ENCODE data around the gene MTCL3.
A peak's percentile ranks its signal among the peaks of the same experiment; 100 is the strongest.

Gene MTCL3

DNA sequence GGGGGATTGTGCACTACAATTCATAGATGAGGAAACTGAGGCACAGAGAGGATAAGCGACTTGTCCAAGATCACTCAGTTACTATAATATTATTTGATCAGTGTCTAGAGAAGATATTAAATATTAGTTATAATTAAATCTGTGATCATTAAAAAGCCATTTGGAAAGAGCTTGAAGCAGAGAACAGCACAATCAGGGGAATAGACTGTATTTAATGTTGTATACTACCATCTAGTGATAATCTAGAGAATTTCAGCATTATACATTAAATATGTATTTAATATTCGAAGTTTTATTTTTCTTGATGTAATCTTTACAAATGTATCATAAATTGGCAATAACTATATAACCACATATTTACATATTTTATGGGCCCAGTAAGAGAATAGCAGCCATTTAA is 20.1 kb upstream of the MTCL3 start:
- Histone ChIP-seq H3K27ac (no peak overlapping the region), H3K27me3 (peaks cover 0 to 4% (median 0%) of the 10 kb centered on the region in 4 donors), H3K4me3 (no peak overlapping the region), H3K36me3 (no peaks in the 10 kb centered on the region), H3K9me3 (no peaks in the 10 kb centered on the region), H3K4me1 (no peaks in the 10 kb centered on the region)
- DNase-seq = no peak
- intact Hi-C loops (cut with DNase I) = loop anchor here (5.0 to 10.0 kb wide), 2 partner anchors 72 to 234 kb away; no protein-coding TSS in a partner anchor
- no peak for TF ChIP-seq POLR2A (IDR thresholded peaks at IDR 0.05)
- TF ChIP-seq, protein P1, sequence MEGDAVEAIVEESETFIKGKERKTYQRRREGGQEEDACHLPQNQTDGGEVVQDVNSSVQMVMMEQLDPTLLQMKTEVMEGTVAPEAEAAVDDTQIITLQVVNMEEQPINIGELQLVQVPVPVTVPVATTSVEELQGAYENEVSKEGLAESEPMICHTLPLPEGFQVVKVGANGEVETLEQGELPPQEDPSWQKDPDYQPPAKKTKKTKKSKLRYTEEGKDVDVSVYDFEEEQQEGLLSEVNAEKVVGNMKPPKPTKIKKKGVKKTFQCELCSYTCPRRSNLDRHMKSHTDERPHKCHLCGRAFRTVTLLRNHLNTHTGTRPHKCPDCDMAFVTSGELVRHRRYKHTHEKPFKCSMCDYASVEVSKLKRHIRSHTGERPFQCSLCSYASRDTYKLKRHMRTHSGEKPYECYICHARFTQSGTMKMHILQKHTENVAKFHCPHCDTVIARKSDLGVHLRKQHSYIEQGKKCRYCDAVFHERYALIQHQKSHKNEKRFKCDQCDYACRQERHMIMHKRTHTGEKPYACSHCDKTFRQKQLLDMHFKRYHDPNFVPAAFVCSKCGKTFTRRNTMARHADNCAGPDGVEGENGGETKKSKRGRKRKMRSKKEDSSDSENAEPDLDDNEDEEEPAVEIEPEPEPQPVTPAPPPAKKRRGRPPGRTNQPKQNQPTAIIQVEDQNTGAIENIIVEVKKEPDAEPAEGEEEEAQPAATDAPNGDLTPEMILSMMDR (IDR thresholded peaks at IDR 0.05) = peak in 4 of 6 experiments; percentile 25 to 53 (median 40)
- WGBS, 2 donors = 23 to 42% methylated on average over 2 of the region's 2 CpGs

DNA sequence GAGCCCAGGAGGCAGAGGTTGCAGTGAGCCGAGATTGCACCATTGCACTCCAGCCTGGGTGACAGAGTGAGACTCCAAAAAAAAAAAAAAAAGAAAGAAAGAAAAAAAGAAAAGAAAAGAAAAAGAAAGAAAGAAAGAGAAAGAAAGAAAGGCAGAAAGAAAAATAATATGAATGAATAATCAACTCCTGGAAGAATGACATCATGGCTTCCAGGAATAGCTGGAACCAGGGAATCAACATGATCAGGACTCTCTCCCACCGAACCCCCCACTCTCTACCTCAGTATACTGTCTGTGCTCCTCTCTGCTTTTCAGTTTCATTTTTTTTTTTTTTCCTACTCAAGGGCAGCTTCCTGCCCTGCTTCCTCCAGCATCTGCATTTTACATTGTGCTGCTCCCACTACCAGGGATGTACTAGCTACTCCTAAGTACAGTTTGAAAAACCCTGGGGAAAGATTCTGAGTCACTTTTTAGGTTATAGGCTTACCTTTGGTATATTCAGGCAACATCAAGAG is 19.7 kb upstream of the MTCL3 start:
- TF ChIP-seq, protein P1 (IDR thresholded peaks at IDR 0.05) = no peak
- TF ChIP-seq POLR2A (IDR thresholded peaks at IDR 0.05) = no peak
- Histone ChIP-seq H3K27ac (no peak overlapping the region), H3K4me3 (no peak overlapping the region), H3K27me3 (peaks cover 0 to 4% (median 0%) of the 10 kb centered on the region in 4 donors), H3K9me3 (no peaks in the 10 kb centered on the region), H3K36me3 (no peaks in the 10 kb centered on the region), H3K4me1 (no peaks in the 10 kb centered on the region)
- intact Hi-C loops (cut with DNase I) = loop anchor here (5.0 to 10.0 kb wide), 2 partner anchors 72 to 234 kb away; no protein-coding TSS in a partner anchor
- DNase-seq = no peak
- WGBS, 2 donors = 5 to 37% methylated on average over 1 to 2 of the region's 2 CpGs

DNA sequence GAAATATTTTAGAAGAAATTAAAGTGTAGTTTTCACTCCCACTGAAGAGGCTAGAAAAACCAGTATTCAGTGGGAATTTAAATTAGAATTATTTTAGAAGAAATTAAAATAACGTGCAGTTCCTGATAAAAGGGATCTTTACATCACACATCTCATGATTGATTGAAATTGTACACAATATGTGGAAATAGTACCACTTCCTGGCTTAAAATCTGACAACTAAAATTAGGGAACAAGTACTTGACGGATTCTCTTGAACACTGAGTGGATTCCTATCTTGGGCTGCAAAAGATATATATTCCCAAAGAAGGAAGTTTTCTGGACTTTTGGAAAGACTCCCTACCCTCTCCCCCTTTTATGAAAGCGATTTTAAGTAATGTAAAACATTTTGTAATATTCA is 14.6 kb upstream of the MTCL3 start:
- no peaks in the 10 kb centered on the region for H3K9me3 ChIP-seq
- TF ChIP-seq POLR2A (IDR thresholded peaks at IDR 0.05) = no peak
- TF ChIP-seq, protein P1 (IDR thresholded peaks at IDR 0.05) = no peak
- intact Hi-C loops (cut with DNase I) = loop anchor here (10.0 kb wide), 1 partner anchor 229 kb away; no protein-coding TSS in a partner anchor

DNA sequence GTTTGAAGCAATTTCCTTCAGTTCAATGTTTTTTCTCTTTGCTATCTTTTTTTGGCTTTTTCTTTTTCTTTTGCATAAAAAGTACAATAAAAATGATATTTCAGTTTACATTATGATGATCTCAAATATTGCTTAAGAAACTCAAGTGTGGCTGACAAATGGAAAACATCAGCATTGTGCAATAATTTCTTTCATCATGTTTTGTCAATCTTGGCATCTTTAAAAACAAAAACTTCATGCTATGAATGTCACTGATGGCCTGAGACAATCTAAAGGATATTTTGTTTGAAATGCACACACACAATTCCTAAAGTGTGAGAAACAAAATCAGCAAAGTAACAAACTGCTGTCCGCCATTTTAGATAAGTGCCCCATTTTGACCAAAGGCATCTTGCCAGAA is 13.9 kb upstream of the MTCL3 start:
- peaks cover 0 to 16% (median 0%) of the 10 kb centered on the region in 4 donors for H3K27me3 ChIP-seq
- H3K4me3 ChIP-seq = no peak overlapping the region
- H3K9me3 ChIP-seq = no peaks in the 10 kb centered on the region
- 96 to 100% methylated on average over 1 of the region's 1 CpG for WGBS, 2 donors
- no peaks in the 10 kb centered on the region for H3K4me1 ChIP-seq
- no peak overlapping the region for H3K27ac ChIP-seq
- no peak for DNase-seq
- intact Hi-C loops (cut with DNase I) = loop anchor here (10.0 kb wide), 1 partner anchor 228 kb away; no protein-coding TSS in a partner anchor
- no peaks in the 10 kb centered on the region for H3K36me3 ChIP-seq
- no peak for TF ChIP-seq POLR2A (IDR thresholded peaks at IDR 0.05)
- TF ChIP-seq, protein P1 (IDR thresholded peaks at IDR 0.05) = no peak

More for the DNA sequence above, 14.6 kb upstream of the MTCL3 start:
- Histone ChIP-seq H3K4me3 (no peak overlapping the region), H3K27me3 (peaks cover 0 to 16% (median 0%) of the 10 kb centered on the region in 4 donors), H3K36me3 (no peaks in the 10 kb centered on the region), H3K27ac (no peak overlapping the region), H3K4me1 (no peaks in the 10 kb centered on the region)
- DNase-seq = no peak
- WGBS, 2 donors = 46 to 47% methylated on average over 3 of the region's 3 CpGs

DNA sequence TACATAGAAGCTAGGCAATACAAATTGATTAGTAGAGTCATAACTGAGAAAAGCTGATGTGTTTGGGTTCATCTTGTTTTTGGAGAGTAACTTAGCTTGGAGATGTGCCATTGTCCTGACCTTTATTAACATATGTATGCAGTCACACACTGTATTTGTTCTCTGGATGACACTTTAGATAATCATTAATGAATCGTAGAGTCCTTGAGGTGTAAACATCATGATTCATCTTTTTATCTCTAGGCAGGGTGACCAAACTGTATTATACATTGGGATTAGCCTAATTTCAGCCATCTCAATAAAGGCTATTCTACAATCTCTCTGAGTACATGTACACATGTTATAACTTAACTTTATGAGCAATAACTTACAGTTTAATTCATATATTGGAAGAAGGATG is 3.6 kb upstream of the MTCL3 start:
- Histone ChIP-seq H3K27me3 (peaks cover 0 to 75% (median 4%) of the 10 kb centered on the region in 4 donors), H3K27ac (no peak overlapping the region), H3K4me3 (no peak overlapping the region), H3K9me3 (no peaks in the 10 kb centered on the region), H3K4me1 (peaks cover 6 to 13% (median 6%) of the 10 kb centered on the region in 3 donors), H3K36me3 (no peaks in the 10 kb centered on the region)
- intact Hi-C loops (cut with DNase I) = no loop called here
- no peak for TF ChIP-seq POLR2A (IDR thresholded peaks at IDR 0.05)
- TF ChIP-seq, protein P1 (IDR thresholded peaks at IDR 0.05) = no peak
- no peak for DNase-seq
- 36 to 45% methylated on average over 1 of the region's 1 CpG for WGBS, 2 donors

Data from esophagus squamous epithelium (tissue), 5 donors.